IPS-18a (cell line): ENCODE measurements around the gene STAT4.

Source experiments
- H3K27ac ChIP-seq: one replicate; pipeline ENCODE4 v1.5.1; 2013; ENCODE audit warnings: low read length
- H3K27me3 ChIP-seq: one replicate; pipeline ENCODE4 v1.6.1; 2013; ENCODE audit warnings: mild to moderate bottlenecking, low read length; ENCODE audit not compliant: control insufficient read depth, insufficient read depth
- H3K36me3 ChIP-seq: one replicate; pipeline ENCODE4 v1.6.1; 2013; ENCODE audit warnings: low read depth, low read length; ENCODE audit not compliant: control insufficient read depth
- H3K4me1 ChIP-seq: one replicate; pipeline ENCODE4 v1.6.1; 2013; ENCODE audit warnings: low read depth, low read length; ENCODE audit not compliant: control insufficient read depth
- H3K4me3 ChIP-seq: one replicate; pipeline ENCODE4 v1.5.1; 2013; ENCODE audit warnings: low read length
- H3K9ac ChIP-seq: one replicate; pipeline ENCODE4 v1.6.1; 2013; ENCODE audit warnings: mild to moderate bottlenecking, low read length, moderate library complexity
- H3K9me3 ChIP-seq: one replicate; pipeline ENCODE4 v1.6.1; 2013; ENCODE audit warnings: low read depth, low read length; ENCODE audit not compliant: control insufficient read depth

STAT4 gene

DNA sequence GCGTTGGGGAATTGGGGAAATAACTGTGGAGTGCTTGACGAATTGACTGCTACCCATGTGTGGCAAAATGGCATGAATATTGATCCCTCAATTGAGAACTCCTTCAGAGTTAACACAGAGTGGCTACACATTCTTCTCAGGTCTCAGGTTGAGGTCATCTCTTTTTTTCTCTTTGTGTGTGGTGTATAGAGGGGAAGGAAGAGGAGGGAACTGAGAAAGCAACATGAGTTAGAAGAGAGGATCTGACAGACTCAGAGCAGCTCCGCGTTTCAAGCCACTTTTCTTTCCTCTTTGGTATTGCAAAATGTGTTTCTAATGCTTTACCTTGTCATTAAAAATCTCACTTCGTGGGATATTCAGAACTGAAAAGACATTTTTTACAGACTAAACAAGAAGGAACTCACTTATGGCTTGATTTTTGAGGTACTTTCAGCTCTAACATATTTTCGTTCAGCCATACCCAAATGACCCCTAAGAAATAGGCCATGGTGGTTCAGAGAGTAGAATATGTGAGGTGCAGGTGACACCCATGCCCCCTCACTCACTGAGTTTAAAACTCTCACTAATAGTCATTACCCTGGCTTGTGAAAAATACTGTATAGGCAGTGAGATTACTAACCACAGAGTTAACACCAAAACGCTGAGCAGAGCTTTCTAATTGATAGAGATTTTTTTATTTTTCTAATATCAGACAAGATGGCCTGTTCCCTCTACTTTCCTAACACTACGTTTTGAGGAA, 22.5 kb downstream of the STAT4 start:
- Histone ChIP-seq H3K4me1 (no peaks in the 10 kb centered on the region), H3K4me3 (no peak overlapping the region), H3K27ac (no peak overlapping the region), H3K27me3 (no peaks in the 10 kb centered on the region), H3K36me3 (no peaks in the 10 kb centered on the region), H3K9ac (no peak overlapping the region), H3K9me3 (no peaks in the 10 kb centered on the region)

GRCh38 chr2:191127235-191127634, 23.6 kb downstream of the STAT4 start:
- H3K27me3 ChIP-seq = no peaks in the 10 kb centered on the region
- H3K27ac ChIP-seq = no peak overlapping the region
- no peak overlapping the region for H3K4me3 ChIP-seq
- no peaks in the 10 kb centered on the region for H3K36me3 ChIP-seq
- H3K9me3 ChIP-seq = no peaks in the 10 kb centered on the region
- H3K4me1 ChIP-seq = no peaks in the 10 kb centered on the region
- no peak overlapping the region for H3K9ac ChIP-seq

DNA sequence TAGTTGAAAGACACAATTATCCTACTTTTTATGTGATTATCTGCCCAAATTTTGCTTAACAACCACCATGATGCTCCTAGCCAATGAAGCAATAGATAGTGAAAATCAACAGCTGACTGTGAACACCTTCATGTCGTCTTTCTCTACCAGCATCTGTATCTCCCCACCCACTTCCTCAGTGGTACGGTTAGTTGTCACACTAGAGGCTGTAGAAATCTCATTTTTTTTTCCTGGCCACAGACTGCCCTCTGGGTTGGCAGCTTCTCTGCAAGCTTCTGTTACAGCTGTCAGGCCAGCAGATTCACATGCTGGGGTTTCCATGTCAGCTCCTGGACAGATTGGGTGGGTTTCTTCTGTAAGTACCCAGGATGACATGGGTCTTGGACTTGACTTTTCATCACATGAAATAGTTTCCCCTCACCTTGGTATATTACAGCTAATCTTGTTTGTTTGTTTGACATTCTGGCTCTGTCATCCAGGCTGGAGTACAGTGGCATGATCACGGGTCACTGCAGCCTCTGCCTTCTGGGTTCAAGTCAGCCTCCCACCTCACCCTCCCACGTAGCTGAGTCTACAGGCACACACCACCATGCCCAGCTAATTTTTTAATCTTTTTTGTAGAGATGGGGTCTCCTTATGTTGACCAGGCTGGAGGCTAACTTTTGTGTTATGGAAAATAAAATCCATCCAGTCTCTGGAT, 24.3 kb downstream of the STAT4 start:
- no peak overlapping the region for H3K9ac ChIP-seq
- H3K9me3 ChIP-seq = no peaks in the 10 kb centered on the region
- no peak overlapping the region for H3K4me3 ChIP-seq
- H3K36me3 ChIP-seq = no peaks in the 10 kb centered on the region
- H3K4me1 ChIP-seq = no peaks in the 10 kb centered on the region
- H3K27ac ChIP-seq = no peak overlapping the region
- no peaks in the 10 kb centered on the region for H3K27me3 ChIP-seq

- Histone ChIP-seq H3K4me1 (no peaks in the 10 kb centered on the region), H3K9me3 (no peaks in the 10 kb centered on the region), H3K27ac (no peak overlapping the region), H3K27me3 (no peaks in the 10 kb centered on the region), H3K4me3 (no peak overlapping the region), H3K36me3 (no peaks in the 10 kb centered on the region), H3K9ac (no peak overlapping the region)
These were observed 25.1 kb downstream of the STAT4 start for GRCh38 chr2:191125646-191126045.

DNA sequence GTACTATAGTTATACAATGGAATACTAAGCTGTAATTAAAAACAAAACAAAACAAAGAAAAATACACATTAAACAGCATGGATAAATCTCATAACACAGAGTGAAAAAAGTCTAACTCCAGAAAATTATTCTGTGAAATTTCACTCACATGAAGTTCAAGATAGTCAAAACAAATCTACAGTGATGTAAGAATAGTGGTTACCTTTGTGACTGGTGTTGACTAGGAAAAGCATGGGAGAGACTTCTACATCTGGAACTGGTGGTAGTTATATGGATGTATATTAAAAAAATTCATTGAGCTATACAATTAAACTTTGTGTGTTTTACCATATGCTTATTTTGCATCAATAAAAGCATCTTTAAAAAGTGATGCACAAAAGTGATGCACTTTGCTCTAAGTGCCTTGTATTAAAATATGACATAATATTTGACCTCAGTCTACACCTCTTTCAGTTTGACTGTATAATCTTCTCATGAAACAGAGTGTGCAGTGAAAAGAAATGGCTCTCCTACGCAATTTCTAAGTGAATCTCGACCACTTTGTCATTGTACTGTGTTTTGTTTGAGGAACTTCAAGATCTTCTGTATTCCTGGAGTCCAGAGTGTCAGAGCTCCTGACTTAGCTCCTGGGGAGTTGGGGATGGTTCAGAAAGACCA, 28.0 kb downstream of the STAT4 start:
- no peak overlapping the region for H3K9ac ChIP-seq
- no peaks in the 10 kb centered on the region for H3K27me3 ChIP-seq
- H3K4me1 ChIP-seq = no peaks in the 10 kb centered on the region
- no peaks in the 10 kb centered on the region for H3K36me3 ChIP-seq
- no peak overlapping the region for H3K4me3 ChIP-seq
- no peak overlapping the region for H3K27ac ChIP-seq
- no peaks in the 10 kb centered on the region for H3K9me3 ChIP-seq

GRCh38 chr2:191117341-191117740, 33.5 kb downstream of the STAT4 start:
- H3K9me3 ChIP-seq = no peaks in the 10 kb centered on the region
- H3K4me3 ChIP-seq = no peak overlapping the region
- H3K9ac ChIP-seq = no peak overlapping the region
- H3K27ac ChIP-seq = no peak overlapping the region
- no peaks in the 10 kb centered on the region for H3K27me3 ChIP-seq
- H3K36me3 ChIP-seq = no peaks in the 10 kb centered on the region
- no peaks in the 10 kb centered on the region for H3K4me1 ChIP-seq

GRCh38 chr2:191115804-191116203, 35.0 kb downstream of the STAT4 start:
- no peak overlapping the region for H3K9ac ChIP-seq
- H3K36me3 ChIP-seq = no peaks in the 10 kb centered on the region
- H3K27ac ChIP-seq = no peak overlapping the region
- H3K4me3 ChIP-seq = no peak overlapping the region
- no peaks in the 10 kb centered on the region for H3K9me3 ChIP-seq
- H3K27me3 ChIP-seq = no peaks in the 10 kb centered on the region
- H3K4me1 ChIP-seq = no peaks in the 10 kb centered on the region

GRCh38 chr2:191115391-191115790, 35.4 kb downstream of the STAT4 start:
- Histone ChIP-seq H3K4me1 (no peaks in the 10 kb centered on the region), H3K9ac (no peak overlapping the region), H3K27me3 (no peaks in the 10 kb centered on the region), H3K9me3 (no peaks in the 10 kb centered on the region), H3K27ac (no peak overlapping the region), H3K4me3 (no peak overlapping the region), H3K36me3 (no peaks in the 10 kb centered on the region)

- H3K4me1 ChIP-seq = no peaks in the 10 kb centered on the region
- no peak overlapping the region for H3K4me3 ChIP-seq
- no peaks in the 10 kb centered on the region for H3K9me3 ChIP-seq
- H3K36me3 ChIP-seq = no peaks in the 10 kb centered on the region
- no peak overlapping the region for H3K27ac ChIP-seq
- H3K27me3 ChIP-seq = no peaks in the 10 kb centered on the region
- no peak overlapping the region for H3K9ac ChIP-seq
These were observed 36.3 kb downstream of the STAT4 start for GRCh38 chr2:191114403-191114886.

GRCh38 chr2:191113761-191114160, 37.0 kb downstream of the STAT4 start:
- H3K36me3 ChIP-seq = no peaks in the 10 kb centered on the region
- no peak overlapping the region for H3K9ac ChIP-seq
- H3K9me3 ChIP-seq = no peaks in the 10 kb centered on the region

GRCh38 chr2:191112448-191112901, 38.3 kb downstream of the STAT4 start:
- no peaks in the 10 kb centered on the region for H3K4me1 ChIP-seq
- no peak overlapping the region for H3K9ac ChIP-seq
- H3K27me3 ChIP-seq = no peaks in the 10 kb centered on the region
- no peak overlapping the region for H3K27ac ChIP-seq
- H3K4me3 ChIP-seq = no peak overlapping the region
- no peaks in the 10 kb centered on the region for H3K36me3 ChIP-seq
- H3K9me3 ChIP-seq = no peaks in the 10 kb centered on the region

More at GRCh38 chr2:191113761-191114160, 37.0 kb downstream of the STAT4 start:
- Histone ChIP-seq H3K27ac (no peak overlapping the region), H3K27me3 (no peaks in the 10 kb centered on the region), H3K4me3 (no peak overlapping the region), H3K4me1 (no peaks in the 10 kb centered on the region)
